Stimulated activated CD8-positive, alpha-beta memory T cell treated with anti-CD3 and anti-CD28 coated beads, Interleukin-7, amount 100 ng/mL, for 1 hour (primary cell): ENCODE results near the gene PIM3.
"Not testable (repeated sequence)": the region's sequence is repeated elsewhere in the genome, so short reads cannot be mapped to it uniquely, and the experiment has no call there.

Experiments used
- DNase-seq, 2 donors: peaks; one replicate each; pipeline ENCODE4 v3.0.0-alpha.2; 2020; ENCODE audit warnings: low read depth in 2 of 2

The PIM3 gene

DNA sequence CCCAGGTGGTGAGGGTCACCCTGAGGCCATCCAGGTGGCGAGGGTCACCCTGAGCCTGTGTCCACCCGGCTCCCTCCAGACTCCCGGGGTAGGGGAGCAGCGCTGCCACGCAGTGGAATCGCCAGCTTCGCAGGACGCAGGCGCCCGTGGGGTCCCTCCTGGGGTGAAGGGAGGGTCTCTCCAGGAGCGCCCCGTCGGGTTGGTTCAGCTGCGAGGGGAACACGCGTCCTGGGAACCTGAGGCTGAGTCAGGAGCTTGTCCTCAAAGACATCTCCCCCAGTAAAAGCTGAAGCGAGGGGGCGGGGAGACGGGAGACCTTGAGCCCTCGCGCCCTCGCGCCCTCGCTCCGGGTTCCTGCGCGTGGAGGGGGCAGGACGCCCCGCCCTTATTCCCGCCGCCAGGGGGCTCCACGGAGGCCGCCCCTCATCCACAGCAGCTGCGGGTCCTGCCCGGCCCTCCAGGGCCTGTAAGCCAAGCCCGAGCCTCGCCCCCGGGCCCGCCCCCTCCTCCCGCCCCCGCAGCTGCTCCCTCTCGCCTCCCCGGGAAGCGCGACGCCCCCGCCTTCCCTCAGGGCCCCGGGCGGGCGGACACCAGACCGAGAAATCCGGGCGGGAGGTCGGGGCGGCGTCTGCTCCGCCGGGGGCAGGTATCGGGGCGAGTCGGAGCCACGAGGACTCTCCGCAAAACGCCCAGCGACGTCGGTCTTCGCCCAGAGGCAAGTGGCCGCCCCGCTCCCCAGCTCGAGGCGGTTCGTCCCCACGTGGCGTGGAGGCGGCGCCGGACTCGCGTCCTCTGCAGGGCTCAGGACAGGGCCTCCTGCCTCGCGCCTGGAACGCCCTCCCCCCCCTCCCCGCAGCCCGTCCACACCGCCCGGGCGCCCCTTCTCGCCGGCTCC, 22.8 kb downstream of the PIM3 start:
- DNase-seq: no peak

DNA sequence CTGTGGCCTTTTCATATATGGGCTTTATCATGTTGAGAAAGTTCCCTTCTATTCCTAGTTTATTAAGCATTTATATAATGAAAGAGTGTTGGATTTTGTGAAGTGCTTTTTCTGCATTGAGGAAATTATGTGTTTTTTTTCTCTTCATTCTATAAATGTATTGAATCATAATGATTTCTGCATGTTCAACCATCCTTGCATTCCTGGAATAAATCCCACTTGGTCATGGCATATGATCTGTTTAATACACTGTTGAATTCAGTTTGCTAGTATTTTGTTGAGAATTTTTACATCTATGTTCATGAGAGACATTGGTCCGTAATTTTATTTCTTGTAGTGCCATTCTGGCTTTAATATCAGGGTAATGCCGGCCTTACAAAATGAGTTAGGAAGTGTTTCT, 25.8 kb downstream of the PIM3 start:
- no peak for DNase-seq

DNA sequence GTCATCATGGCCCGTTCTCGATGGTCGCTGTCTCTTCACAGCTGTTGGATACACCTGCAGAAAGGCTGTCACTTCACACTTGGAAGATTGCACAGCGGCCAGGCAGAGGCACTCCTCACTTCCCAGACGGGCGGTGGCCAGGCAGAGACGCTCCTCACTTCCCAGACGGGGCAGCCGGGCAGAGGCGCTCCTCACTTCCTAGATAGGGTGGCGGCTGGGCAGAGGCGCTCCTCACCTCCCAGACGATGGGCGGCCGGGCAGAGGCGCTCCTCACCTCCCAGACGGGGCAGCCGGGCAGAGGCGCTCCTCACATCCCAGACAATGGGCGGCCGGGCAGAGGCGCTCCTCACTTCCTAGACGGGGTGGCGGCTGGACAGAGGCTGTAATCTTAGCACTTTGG, 29.3 kb downstream of the PIM3 start:
- not testable (repeated sequence) for DNase-seq

DNA sequence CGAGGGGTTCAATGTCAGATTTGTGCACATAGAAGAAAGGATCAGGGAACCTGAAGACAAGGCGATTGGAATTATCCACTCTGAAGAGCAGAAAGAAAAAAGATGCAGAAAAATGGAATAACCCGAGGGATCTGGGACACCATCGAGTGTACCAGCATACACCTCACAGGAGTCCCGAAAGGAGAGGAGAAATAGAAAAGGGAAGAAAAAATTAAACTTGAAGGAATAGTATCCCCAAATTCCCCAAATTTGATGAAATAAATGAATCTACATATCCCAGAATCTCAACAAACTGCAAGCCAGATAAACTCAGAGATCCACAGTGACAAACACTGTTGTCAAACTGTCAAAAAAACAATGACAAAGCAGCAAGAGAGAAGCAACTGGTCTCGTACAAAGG, 30.6 kb downstream of the PIM3 start:
- no peak for DNase-seq

DNA sequence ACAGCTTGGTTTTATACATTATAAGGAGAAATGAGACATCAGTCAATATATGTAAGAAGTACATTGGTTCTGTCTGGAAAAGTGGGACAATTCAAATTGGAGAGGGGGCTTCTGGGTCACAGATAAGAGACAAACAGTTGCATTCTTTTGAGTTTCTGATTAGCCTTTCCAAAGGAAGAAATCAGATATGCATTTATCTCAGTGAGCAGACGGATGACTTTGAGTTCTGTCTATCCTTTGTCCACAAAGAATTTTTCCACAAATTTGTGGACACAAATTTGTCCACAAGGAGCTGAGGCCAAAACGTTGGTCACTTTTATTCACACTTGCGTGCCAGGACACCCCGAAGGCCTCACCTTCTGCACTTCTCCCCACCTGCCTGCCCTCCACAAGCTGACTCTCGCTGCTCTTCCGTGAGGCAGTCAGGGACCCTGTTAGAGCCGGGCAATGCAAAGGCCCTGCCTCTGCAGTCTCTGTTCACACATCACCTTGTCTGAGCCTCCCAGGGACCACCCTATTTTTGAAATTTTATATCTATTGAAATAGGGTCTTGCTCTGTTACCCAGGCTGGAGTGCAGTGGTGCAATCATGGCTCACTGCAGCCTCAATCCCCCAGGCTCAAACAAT, 31.4 kb downstream of the PIM3 start:
- no peak for DNase-seq

DNA sequence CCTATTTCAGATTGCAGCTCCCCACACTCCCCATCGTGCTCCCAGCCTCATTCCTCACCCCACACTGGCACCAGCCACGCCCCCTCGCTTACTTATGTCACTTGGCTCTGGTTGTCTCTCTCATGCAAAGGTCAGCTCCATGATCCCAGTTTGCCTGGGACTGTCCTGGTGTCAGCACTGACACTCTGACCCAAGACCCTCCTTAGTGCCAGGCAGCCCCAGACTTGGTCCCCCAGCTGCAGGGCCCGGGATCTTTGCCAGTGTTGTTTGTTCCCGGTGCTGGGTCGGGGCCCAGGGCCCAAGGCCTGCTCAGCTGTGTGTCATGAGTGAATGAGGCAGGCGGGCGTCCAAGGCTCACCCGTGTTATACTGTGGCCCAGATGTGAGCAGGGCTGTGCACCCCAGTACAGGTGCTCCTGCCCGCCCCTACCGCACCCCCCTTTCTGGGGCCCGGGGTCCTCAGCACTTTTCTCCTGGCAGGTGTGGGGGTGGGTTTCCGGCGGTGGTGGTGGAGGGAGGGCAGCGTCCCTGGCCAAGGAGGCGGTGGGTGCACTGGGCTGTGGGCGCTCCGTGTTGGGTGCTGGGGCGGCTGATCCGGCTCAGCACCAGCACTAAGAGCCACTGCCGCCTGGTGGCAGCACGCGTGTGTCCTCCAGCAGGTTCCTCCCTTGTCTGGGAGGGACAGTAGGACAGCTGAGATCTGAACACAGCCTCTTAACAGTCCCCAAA, 32.5 kb downstream of the PIM3 start:
- peak; percentile 44 to 48 for DNase-seq

DNA sequence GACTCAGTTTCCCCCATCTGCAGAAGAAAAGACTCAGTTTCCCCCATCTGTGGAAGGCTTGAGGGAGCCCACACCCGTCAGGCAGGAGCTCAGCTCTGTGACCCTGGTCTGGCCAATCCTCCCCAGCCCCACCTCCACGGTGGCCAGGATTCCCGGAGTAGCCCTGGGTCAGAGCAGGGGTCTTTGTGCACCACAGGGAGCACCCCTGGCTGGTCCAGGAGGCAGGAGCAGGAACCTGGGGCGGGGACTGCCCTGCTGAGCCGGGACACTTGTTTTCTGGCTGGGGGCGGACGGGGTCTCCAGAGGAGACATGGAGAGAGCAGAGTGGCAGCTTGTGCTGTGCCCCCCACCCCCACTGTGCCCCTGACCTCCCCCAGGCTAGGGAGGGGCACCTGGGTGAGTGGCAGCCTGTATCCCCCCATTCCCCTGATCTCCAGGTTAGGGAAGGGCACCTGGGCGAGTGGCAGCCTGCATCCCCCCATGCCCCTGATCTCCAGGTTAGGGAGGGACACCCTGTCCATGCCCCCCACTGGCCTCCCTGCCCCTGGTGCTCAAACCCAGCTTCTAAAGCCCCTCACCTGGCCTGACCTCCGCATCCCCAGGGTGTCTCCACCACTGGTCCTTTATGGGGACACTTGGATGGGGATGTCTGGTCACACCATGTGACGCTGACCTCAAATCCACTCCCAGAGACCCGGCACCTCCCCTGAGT, 33.2 kb downstream of the PIM3 start:
- DNase-seq: no peak

DNA sequence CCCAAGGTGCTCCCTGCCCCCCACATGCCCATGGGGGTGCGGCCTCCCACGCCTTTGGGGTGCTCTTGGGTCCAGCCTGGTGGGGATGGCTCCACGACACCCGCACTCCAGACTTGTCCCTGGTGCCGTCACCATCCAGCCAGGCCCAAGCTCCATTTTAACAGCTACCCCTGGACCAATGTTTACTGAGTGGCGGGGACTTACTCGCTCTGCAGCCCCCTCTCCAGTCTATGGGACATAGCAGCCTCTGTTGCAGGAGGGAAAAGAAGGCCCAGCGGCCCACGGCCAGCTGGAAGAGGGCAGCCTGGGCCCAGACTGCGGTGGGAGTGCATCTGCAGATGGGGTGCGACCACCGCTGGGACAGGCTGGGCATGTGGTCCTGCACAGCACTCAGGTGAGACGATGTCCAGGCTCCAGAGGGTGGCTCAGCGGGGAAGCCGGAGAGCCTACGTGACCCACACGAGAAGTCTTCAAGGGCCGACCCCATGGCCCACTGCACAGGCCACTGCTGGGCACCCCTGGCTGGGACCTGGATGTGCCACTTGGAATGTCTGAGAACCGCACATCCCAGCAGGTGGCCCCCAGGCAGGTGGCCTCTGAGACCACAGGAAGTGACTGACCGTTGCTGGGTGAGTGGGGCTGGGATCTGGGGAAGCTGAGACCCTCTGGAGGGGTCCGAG, 33.9 kb downstream of the PIM3 start:
- no peak for DNase-seq

DNA sequence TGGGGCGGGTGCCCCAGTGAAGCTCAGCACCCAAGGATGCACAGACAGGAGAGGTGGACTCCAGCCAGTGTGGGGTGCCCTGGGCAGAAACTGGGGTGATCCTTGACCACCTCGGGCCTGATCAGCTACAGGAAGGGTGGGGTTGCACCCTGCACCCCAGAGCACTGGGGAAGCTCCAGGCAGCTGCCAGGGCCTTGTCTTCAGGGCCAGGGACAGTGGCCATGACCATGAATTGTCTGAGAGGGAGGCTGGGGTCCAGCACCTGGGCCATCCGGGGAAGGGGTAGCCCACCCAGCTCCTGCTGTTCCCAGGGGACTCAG, 34.4 kb downstream of the PIM3 start:
- no peak for DNase-seq

DNA sequence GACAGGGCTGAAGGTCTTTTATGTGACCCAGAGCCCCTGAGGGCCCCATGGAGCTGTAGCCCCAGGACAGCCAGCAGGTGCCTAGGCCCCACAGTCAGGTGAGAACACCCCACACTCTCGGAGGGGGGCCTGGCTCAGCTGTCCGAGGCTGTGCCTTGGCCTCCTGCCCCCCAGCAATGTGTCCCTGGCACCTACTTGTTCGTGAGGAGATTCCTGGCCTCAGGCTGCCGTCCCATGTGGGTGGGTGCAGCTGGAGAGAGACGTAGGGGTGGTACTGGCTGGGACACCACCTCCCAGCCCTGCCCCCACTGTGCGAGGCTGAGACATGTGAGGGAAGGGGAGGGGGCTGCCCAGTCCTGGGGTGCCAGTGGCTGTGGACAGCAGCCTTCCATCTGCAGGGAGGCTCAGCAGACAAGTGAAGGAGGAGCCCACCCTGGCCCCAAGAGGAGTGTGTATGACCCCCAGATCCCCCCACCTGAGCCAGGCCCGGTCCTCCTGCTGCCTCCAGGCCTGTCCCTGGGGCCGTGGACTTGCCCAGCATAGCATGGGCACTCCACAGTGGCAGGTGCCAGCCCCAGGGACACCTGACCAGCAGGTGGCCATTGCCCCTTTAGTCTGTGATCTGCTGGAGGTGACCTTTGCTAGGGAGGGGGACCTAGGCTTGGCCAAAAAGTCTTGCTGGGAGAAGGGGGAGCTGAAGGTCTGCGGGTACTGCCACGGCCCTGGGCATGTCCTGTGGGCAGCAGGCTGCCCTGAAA, 35.0 kb downstream of the PIM3 start:
- DNase-seq: no peak

DNA sequence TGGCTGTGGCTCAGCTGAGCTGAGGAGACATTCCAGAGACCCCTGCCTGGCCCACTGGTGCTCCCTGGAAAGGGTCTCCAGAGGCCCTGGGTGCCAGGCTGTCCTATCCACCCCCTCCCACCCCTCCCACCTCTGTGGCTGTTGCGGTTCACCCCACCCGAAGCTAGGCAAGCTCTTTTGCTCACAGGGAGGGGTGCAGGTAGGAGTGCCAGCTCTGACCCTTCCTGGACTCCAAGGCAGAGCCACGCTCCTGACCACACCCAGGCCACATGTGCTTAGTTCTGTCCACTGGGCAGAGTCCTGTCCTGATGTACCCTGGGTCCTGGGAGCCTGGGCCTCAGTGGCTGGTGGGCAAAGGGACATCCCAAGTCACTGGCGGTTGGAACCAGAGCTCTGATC, 35.5 kb downstream of the PIM3 start:
- no peak for DNase-seq

DNA sequence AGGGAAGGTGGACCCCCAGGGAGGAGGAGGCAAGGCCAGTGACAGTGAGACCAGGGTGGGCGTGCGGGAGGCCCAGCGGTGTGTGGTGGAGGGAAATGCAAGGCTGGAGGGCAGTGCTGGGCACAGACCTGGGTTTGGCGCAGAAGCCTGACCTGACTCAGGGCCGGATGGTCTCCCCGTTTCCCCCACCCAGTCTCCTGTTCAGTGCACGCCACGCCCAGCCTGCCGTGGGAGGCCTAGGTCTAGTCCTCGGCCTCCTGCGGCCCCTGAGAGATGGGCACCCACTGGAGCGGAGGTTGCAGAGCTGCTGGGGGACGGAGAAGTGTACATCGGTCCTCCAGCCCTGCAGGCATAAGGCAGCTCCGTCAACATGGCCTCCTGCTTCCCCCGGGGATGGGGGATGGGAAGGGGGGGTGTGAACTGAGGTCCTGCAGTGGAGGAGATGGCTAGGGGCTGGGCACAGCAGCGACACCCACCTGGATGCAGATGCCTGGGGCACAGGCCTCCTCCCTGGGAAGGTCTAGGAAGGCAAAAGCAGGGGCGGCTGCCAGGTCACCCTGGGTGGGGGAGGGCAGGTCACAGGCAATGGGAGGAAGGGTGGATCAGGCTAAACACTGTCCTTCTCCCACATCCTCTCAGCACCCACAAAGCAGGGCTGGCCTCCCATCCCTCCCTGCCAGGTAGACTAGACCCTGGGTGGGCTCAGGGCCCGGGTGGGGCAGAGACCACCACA, 36.1 kb downstream of the PIM3 start:
- no peak for DNase-seq

DNA sequence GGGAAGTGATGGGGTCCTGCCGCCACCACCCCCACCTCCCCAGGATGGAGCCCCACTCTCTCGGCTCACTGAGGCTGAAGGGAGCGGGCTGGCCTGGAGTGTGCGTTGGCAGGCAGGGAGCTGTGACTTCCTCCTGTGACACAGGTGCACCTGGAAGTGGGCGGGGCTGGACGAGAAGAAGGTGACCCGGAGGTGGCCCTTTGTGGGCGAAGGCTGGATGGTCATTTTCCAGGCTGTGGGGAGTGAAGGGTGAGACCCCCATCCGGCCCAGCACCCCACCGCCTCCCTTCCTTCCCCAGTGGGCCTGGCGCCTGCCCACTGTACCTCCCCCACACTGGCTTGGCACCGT, 36.7 kb downstream of the PIM3 start:
- DNase-seq: no peak

DNA sequence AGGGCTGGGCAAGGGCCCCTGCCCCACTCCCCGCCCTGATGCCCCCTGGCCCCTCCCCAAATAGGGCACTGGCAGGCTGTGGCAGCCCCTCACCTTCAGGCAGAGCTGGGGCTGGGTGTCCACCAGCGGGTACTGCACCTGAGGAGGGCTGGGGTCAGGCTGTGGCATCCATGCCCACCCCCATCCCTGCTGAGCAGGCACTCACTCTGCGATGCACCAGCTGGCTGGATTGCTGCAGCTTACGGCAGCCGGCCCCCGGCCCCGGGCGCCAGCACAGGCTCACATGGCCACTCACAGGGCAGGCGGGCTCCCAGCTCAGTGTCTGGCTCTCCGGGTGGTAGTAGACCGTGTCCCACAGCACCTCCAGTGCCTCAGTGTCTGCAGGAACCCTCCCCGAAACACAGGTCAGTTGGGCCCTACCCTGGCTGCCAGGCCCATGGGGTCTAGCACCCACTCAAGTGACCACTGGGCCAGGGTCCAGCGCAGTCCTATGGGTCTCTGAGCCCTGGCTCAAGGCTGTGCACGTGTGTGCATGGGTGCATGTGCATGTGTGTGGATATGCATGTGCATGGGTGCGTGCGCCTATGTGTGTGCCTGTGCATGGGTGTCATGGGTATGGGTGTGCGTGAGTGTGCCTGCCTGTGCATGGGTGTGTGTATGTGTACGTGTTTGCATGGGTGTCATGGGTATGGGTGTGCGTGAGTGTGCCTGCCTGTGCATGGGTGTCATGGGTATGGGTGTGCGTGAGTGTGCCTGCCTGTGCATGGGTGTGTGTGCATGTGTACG, 37.6 kb downstream of the PIM3 start:
- no peak for DNase-seq

DNA sequence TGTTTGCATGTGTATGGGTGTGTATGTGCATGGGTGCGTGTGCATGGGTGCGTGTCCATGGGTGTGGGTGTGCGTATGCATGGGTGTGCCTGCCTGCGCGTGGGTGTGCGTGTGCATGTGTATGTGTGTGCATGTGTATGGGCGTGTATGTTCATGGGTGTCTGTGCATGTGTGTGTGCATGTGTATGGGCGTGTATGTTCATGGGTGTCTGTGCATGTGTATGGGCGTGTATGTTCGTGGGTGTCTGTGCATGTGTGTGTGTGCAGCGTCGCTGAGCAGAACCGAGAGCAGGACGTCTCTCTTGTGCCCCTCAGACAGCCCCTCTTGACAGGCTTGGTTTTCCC, 38.1 kb downstream of the PIM3 start:
- DNase-seq: no peak

DNA sequence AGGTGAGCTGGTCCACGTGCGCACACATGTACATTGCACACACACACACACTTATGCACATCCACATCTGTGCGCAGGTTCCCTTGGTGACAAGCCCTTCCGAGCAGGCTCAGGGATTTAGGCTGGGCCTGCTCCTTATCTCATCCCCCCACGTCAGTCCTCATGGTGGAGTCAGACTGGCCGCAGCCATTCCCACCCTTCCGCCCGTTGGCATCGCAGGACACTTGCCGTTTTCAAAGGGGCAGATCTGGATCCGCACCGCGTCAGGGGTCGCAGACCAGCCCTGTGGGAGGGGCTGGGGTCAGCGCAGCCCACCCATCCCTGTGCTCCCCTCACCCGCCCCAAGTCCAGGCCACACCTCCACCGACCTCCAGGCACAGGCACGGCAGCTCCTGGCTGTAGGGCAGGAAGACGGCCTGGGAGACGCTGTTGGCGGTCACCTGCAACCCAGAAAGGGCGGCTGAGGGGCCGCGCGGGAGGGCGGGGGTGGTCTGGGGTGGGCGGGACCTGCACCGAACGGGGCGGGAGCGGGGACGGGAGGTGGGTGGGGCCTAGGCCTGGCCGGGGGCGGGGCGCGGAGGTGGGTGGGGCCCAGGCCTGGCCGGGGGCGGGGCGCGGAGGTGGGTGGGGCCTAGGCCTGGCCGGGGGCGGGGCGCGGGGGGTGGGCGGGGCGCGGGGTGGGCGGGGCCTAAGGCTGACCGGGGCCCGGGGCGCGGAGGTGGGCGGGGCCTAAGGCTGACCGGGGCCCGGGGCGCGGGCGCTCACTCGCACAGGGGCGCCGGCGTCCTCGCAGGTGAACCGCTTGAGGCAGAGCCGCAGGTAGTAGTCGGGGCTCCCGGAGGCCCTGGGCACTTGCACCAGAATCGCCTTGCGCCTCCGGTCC, 38.7 kb downstream of the PIM3 start:
- no peak for DNase-seq

DNA sequence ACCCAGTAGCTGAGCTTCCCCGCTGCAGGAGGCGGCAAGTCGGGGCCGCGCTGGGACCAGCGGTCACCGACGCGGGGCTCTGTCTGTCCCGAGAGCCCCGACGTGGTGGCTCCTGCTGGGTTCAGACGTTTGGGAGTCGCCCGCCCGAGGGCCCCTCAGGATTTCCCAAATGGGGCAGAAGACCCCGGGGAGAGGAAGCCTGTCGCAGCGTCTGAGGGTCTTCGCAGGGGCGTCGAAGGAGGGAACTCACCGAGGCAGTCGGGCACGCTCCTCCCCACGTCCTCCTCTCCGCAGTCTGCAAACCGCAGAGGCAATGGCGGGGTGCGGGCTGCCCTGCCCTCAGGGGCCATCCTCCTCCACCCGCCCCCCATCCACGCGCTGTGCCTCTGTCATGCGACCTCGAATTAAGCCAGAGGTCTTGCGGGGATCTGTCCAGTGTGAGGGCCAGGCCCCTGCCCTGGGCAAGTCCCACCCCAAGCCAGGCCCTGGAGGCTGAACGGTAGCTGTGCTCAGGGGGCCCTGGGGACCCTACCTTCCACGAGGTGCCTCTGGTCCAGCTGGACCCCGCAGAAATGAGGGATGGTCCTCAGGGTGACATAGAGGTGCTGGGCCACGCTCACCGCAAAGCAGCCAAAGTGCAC, 39.5 kb downstream of the PIM3 start:
- DNase-seq: no peak
